HEK293T (cell line): Measurements from ENCODE around the gene POLR1A.
"Not testable (repeated sequence)": the region's sequence is repeated elsewhere in the genome, so short reads cannot be mapped to it uniquely, and the experiment has no call there.

Source experiments
- CTCF ChIA-PET: fragments of 350-600 bp; formaldehyde crosslinking; extraction: SDS; loops from one replicate; lab custom pipeline; 2021; ENCODE audit warnings: antibody characterized with exemption, inconsistent platforms; lab: Yijun Ruan, JAX
- POLR2A ChIA-PET: fragments of 350-600 bp; formaldehyde crosslinking; extraction: SDS; loops from one replicate; lab custom pipeline; 2020; ENCODE audit warnings: antibody characterized with exemption, inconsistent platforms; lab: Yijun Ruan, JAX
- DNase-seq: peaks from one replicate; pipeline ENCODE4 v3.0.0; 2012; ENCODE audit warnings: mixed read lengths; ENCODE audit errors: extremely low spot score
- ARNT ChIP-seq: fragments of 450-650 bp; IDR thresholded peaks from 2 replicates; pipeline ENCODE4 v1.6.1; 2017; ENCODE audit warnings: mild to moderate bottlenecking
- BHLHE40 ChIP-seq: fragments of 450-650 bp; IDR thresholded peaks from 2 replicates; pipeline ENCODE4 v1.6.1; 2016; ENCODE audit warnings: mild to moderate bottlenecking, moderate library complexity, borderline replicate concordance
- CTBP1 ChIP-seq: fragments of 450-650 bp; IDR thresholded peaks from 2 replicates; pipeline ENCODE4 v1.6.1; 2016; ENCODE audit warnings: borderline replicate concordance
- ELF4 ChIP-seq: fragments of 450-650 bp; IDR thresholded peaks from 2 replicates; pipeline ENCODE4 v1.6.1; 2017; ENCODE audit warnings: antibody characterized with exemption
- FOXA1 ChIP-seq: fragments of 450-650 bp; IDR thresholded peaks from 2 replicates; pipeline ENCODE4 v1.6.1; 2016; ENCODE audit warnings: mild to moderate bottlenecking
- FOXK2 ChIP-seq: fragments of 450-650 bp; IDR thresholded peaks from 2 replicates; pipeline ENCODE4 v1.6.1; 2016; ENCODE audit warnings: mild to moderate bottlenecking
- FOXM1 ChIP-seq: fragments of 450-650 bp; IDR thresholded peaks from 2 replicates; pipeline ENCODE4 v1.6.1; 2017; ENCODE audit warnings: mild to moderate bottlenecking, borderline replicate concordance
- HDGF ChIP-seq: fragments of 450-650 bp; IDR thresholded peaks from 2 replicates; pipeline ENCODE4 v1.6.1; 2017; ENCODE audit warnings: antibody characterized with exemption, borderline replicate concordance
- L3MBTL2 ChIP-seq: fragments of 450-650 bp; conservative IDR thresholded peaks from 2 replicates; pipeline ENCODE4 v1.6.1; 2016; ENCODE audit warnings: mild to moderate bottlenecking
- LEF1 ChIP-seq: fragments of 450-650 bp; IDR thresholded peaks from 2 replicates; pipeline ENCODE4 v1.6.1; 2017; ENCODE audit warnings: mild to moderate bottlenecking, borderline replicate concordance
- NFRKB ChIP-seq: fragments of 450-650 bp; IDR thresholded peaks from 2 replicates; pipeline ENCODE4 v1.6.1; 2016; ENCODE audit warnings: mild to moderate bottlenecking, moderate library complexity
- PKNOX1 ChIP-seq: fragments of 450-650 bp; IDR thresholded peaks from 2 replicates; pipeline ENCODE4 v1.6.1; 2016
- SP1 ChIP-seq: fragments of 450-650 bp; IDR thresholded peaks from 2 replicates; pipeline ENCODE4 v1.6.1; 2017
- SUZ12 ChIP-seq: fragments of 450-650 bp; IDR thresholded peaks from 2 replicates; pipeline ENCODE4 v1.6.1; 2016; ENCODE audit warnings: mild to moderate bottlenecking
- TARDBP ChIP-seq: fragments of 450-650 bp; IDR thresholded peaks from 2 replicates; pipeline ENCODE4 v1.6.1; 2016
- ZNF384 ChIP-seq: fragments of 450-650 bp; IDR thresholded peaks from 2 replicates; pipeline ENCODE4 v1.6.1; 2016

Gene POLR1A

GRCh38 chr2:85995648-85996529 is 109.8 kb downstream of the POLR1A start:
- ChIA-PET CTCF (no interaction called here), POLR2A (interaction anchor here (1.6 kb wide), 1 partner anchor 25 kb away, joined by 4 read pairs; no protein-coding TSS in a partner anchor)
- TF ChIP-seq PKNOX1 (no peak), NFRKB (no peak)
- no peak for DNase-seq

GRCh38 chr2:85994897-85995647 is 110.6 kb downstream of the POLR1A start:
- POLR2A ChIA-PET: interaction anchor here (1.6 kb wide), 1 partner anchor 25 kb away, joined by 4 read pairs; no protein-coding TSS in a partner anchor

GRCh38 chr2:85994421-85994777 is 111.3 kb downstream of the POLR1A start:
- DNase-seq: no peak
- TF ChIP-seq FOXA1: no peak
- TF ChIP-seq ZNF384: no peak
- no peak for TF ChIP-seq SP1
- TF ChIP-seq ARNT: no peak
- TF ChIP-seq FOXK2: no peak
- no peak for TF ChIP-seq PKNOX1
- no peak for TF ChIP-seq BHLHE40
- TF ChIP-seq TARDBP: no peak
- no peak for TF ChIP-seq CTBP1
- no peak for TF ChIP-seq SUZ12
- TF ChIP-seq LEF1: no peak
- no peak for TF ChIP-seq HDGF
- TF ChIP-seq NFRKB: no peak
- TF ChIP-seq FOXM1: no peak
- no peak for TF ChIP-seq ELF4
- TF ChIP-seq L3MBTL2: no peak
- ChIA-PET CTCF (interaction anchor here (0.6 kb wide), 1 partner anchor 161 kb away, joined by 3 read pairs; no protein-coding TSS in a partner anchor), POLR2A (interaction anchor here (1.6 kb wide), 1 partner anchor 26 kb away, joined by 4 read pairs; no protein-coding TSS in a partner anchor)

More at GRCh38 chr2:85994897-85995647, 110.6 kb downstream of the POLR1A start:
- DNase-seq: no peak
- CTCF ChIA-PET: no interaction called here
- TF ChIP-seq FOXK2 (no peak), SP1 (no peak), FOXM1 (no peak), ELF4 (no peak), FOXA1 (no peak), LEF1 (no peak), SUZ12 (no peak), PKNOX1 (no peak), TARDBP (no peak), ZNF384 (no peak), CTBP1 (no peak), L3MBTL2 (no peak), BHLHE40 (no peak), ARNT (no peak), NFRKB (no peak), HDGF (no peak)

GRCh38 chr2:85992611-85993010 is 113.1 kb downstream of the POLR1A start:
- no peak for TF ChIP-seq PKNOX1
- no peak for TF ChIP-seq FOXA1
- no peak for TF ChIP-seq TARDBP
- no peak for TF ChIP-seq ELF4
- TF ChIP-seq FOXM1: no peak
- TF ChIP-seq SUZ12: no peak
- TF ChIP-seq LEF1: no peak
- TF ChIP-seq L3MBTL2: no peak
- TF ChIP-seq HDGF: no peak
- no peak for TF ChIP-seq FOXK2
- no peak for TF ChIP-seq SP1
- TF ChIP-seq NFRKB: no peak
- TF ChIP-seq ARNT: no peak
- no peak for TF ChIP-seq CTBP1
- TF ChIP-seq ZNF384: no peak
- no peak for TF ChIP-seq BHLHE40
- ChIA-PET CTCF (no interaction called here), POLR2A (no interaction called here)
- no peak for DNase-seq

GRCh38 chr2:85992053-85992452 is 113.6 kb downstream of the POLR1A start:
- POLR2A ChIA-PET: interaction anchor here (0.9 kb wide), 1 partner anchor 374 kb away, joined by 3 read pairs; no protein-coding TSS in a partner anchor
- DNase-seq, CTCF ChIA-PET: not testable (repeated sequence)
